GM21576 (cell line): ENCODE measurements around the gene CGNL1.

Source experiments
- ATAC-seq: cut with Tn5 transposase; IDR thresholded peaks from one replicate; pipeline ENCODE4 v1.9.1; 2021; ENCODE audit warnings: mild to moderate bottlenecking, moderate library complexity; ENCODE audit not compliant: unreplicated experiment

Gene CGNL1

DNA sequence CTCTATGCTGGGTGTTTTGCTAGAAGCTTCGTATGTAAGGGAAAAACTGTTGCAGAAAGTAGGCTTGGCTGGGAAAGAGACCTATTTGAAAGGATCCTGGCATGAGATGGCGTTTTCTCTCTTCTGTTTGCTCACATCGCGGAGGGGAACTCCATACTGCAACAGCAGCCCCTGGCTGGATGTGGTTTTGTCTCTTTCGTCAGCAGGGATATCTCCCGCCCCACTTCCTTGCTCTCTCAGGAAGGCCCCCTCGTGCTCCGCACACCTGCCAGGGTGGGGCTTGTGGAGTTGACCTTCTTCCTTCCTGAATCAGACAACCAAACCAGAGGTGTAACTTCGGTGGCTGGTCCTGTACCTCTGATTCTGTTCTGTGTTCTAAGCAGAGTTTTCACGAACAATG is 189.0 kb downstream of the CGNL1 start:
- no peak for ATAC-seq

DNA sequence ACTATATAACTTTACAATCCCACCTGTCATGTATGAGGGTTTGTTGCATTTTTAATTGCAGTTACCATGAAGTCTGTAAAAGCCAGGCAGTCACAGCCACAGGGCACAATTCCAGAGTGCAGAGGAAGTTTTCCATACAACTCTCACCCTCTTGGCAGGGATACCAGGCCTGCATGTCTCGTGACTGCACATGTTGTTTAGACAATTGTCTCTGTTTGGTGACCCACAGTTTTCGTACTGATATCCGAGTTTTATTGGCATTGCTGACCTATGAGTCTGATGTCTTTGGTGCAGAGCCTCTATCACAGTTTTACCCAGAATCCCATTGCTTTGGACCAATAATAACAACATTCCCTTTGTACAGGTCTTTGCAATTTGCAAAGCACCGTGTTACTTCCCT is 190.5 kb downstream of the CGNL1 start:
- no peak for ATAC-seq

DNA sequence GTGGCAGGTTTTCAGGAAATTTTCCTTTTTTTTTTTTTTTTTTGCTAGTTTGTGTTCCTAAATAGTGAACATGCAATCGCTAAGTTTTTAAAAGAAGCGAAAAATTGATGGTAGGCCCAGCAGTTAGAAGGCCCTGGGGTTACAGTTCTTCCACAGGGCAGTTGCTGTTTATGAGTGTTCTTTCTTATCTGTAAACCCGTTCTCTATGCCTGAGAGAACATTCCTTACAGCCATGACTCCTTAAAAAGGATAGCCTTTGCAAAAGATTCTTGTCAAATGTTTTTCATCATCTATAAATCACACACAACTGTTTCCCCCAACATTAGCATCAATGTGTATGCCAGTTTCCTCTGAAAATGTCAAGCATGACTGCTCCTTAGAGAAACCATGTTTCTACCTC is 191.6 kb downstream of the CGNL1 start:
- no peak for ATAC-seq

DNA sequence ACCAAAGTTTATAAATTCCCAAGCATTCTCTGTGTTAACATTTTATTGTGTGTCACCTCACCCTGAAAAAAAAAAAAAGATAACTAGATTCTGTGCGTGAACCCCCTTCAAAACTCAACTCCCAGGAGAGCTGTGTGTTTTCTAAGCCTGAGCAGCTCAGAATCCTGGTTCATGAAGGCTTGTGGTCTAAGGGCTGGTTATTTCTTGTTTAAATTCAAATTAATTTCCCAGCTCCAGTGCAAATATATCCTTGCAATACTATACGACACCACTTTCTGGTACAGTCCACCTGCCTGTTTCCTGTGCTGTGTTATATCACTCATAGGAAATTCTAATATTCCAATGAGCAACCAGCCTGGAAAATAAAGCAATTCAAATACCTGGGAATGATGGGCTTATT is 192.0 kb downstream of the CGNL1 start:
- ATAC-seq: no peak

DNA sequence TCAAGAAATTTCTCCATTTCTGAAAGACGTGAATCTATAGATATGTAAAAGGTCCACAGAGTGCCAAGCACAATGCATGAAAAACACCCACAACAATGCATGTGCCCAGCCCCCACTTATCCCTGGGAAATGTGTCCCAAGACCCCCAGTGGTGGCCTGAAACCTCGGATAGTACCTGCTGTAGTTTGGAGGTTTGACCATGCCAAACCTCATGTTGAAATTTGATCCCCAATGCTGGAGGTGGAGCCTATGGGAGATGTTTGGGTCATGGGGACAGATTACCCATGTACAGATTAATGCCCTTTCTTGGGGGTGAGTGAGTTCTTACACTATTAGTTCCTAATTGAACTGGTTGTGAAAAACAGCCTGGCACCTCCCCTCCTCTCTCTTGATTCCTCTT is 194.0 kb downstream of the CGNL1 start:
- ATAC-seq: no peak

DNA sequence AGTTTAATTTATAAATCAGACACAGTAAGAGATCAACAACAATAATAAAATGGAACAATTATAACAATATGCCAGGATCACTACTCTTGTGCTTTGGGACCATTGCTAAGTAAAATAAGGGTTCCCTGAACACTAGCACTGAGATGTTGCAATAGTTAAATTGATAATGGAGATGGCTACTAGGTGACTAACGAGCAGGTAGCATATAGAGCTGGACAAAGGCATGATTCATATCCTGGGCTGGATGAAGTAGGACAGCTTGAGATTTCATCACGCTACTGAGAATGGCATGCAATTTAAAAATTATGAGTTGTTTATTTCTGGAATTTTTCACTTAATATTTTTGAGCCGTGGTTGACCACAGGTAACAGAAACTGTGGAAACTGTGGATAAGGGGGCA is 194.7 kb downstream of the CGNL1 start:
- ATAC-seq: no peak

DNA sequence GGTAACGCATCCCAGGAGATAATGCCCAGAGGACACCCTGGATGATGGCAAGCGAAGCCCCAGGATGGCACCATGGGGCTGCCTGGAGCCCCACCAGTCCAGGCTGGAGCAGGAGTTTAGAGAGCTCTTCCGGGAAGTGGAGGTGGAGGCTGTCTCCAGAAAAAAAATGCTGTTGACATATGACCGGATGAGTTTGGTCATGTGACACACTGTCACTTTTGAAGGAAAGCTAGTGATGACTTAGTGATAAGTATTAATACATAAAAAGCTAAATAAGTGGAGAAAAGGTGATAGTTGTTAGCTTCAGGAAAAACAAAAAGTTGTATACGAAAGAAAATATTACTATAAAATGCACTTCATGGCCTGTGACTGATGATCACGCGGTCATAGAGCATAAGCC is 195.4 kb downstream of the CGNL1 start:
- ATAC-seq: no peak

DNA sequence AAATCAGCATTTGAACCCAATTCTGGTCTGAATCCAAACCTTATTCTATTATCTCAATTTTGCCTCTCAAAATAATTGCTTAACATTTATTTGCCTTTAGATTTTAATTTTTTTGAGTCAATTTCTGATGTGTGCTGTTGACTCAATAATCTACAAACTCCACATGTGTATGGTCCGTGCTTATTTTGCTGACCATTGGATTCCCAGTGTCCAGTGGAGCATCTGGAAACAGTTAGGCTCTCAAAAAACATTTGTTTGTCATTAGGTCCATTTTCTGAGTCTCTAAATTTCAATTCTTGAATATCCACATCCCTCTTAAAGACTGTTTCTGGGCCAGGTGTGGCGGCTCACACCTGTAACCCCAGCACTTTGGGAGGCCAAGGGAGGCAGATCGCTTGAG is 196.2 kb downstream of the CGNL1 start:
- no peak for ATAC-seq

DNA sequence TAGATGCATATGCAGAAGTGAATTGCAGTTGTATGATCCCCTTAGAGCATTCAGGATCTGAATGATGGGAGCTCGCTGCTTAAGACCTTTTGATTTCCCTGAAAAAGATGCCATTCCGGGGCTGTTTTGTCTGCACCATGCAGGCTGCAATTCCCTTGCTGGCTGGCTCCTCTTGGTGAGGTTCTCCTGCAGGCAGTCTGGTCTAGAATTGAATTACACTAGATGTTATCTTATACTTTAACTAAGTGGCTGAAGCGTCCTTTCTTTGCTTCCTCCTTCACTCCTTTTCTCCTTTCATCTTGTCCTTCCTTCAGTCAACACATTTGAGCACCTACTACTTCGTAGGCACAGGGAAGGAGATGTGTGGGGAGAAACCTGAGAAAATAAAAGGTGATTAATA is 196.8 kb downstream of the CGNL1 start:
- ATAC-seq: no peak

DNA sequence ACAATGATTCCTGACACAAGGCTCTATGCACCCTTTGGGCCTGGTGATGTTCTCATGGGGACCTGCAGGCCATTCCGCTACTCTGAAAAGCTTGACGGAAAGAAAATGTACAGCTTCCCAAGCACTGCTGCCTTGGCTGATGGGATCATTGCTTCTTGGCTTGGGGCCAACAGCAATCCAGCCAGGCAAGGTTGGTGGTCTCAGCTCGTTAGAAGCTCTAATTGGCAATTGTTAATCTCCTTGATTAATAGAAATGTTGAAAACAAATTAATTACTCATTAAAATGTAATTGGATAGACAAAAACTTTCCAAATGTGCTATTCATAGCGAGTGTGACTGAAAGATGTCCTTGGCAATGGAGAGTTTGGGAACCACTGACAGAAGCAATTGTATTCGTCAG is 199.1 kb downstream of the CGNL1 start:
- no peak for ATAC-seq

DNA sequence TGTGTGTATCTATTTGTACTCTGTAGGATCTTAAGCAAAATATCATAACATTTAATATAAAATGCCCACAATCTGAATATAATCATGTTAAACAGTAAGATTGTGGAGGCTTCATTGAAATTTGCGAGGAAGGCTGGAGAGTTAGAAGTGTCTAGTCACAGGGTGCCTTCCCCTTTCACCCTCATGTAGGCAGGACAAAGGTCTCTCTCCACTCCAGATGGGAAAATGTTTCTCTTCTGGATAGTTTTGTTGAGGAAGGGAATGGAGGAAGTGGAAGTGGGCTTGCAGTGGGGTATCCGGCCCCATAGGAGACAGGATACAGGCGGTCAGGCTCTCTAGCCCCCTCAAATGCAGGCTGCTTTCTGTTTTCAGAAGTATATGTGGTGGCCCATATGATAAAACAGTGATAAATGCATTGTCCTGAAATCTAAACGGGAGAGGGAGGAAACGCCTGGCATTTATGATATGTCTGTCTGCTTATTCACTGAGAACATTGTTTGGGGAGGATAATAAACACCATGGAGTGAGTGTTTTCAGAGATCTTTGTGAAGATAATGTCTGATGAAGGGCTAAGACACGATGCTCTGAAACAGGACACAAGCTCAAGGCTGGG is 202.1 kb downstream of the CGNL1 start:
- no peak for ATAC-seq

DNA sequence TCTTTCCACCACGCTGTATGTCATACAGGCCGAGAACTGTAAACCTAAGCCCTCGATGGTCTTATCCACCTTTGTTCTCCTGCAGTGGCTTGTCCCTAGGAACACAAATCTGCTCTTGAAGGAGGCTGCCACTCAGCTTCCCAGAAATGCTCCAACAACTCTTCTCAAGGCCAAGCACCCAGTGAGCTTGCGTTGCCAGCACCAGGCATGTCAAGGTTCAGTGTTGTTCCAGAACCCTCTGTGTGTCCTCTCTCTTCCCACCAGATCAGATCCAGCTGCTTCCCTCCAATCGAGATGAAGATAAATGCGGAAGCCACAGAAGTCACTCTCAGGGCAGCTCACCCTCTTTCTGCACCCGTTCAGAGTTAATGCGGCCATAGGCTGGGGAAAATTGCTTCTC is 204.1 kb downstream of the CGNL1 start:
- no peak for ATAC-seq

DNA sequence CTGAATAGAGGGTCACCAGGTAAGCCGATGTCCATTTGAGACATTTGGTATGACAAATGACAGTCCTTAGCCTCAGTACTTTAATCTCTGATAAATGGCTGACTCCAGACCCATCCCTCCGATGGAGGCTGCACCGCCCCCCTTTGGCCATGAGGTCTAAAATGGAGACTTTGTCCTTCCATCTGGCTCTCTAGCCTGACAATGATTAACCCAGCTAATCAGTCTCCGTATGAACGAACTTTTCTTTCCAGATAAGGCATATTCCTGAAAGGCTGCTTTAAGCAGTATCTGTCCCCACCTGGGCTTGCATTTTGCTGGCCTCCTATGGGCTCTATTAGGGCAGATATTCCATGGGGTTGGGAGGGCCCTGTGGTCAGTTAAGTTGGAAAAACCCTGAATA is 204.6 kb downstream of the CGNL1 start:
- ATAC-seq: no peak

DNA sequence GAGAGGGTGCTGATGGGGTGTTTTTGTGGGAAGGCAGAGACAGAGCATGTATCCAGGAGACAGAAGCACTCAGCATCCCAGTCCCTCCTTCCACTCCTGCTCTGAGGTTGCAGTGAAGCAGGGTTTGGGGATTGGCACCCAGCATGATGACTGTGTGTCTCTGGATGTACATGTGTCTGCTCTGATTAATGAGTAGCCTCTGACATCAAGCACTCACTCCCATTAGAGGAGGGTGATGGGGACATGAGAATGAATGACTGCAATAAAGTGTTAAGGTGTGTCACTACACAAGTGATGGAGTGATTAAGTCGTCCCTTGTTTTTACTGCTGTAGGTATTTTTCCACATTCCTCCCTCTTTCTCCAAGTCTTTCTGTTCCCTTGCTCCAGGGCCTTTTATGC is 205.8 kb downstream of the CGNL1 start:
- ATAC-seq: no peak

DNA sequence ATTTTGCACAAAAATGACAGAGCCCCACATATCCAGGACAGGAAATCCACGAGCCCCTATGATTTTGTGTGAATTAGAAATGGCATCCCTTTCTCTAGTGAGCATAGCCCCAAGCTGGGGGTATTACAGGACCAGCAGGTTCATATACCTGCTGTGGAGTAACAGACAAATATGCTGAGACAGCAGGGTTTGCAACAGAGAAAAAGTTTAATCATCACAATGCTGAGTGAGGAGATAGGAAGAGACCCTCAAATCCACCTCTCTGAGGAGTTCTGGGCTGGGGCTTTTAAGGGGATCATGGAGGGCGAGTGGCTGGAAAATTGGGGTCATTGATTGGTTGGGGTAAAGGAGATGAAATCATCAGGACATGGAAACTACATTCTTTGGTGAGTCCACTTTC is 207.0 kb downstream of the CGNL1 start:
- ATAC-seq: no peak

DNA sequence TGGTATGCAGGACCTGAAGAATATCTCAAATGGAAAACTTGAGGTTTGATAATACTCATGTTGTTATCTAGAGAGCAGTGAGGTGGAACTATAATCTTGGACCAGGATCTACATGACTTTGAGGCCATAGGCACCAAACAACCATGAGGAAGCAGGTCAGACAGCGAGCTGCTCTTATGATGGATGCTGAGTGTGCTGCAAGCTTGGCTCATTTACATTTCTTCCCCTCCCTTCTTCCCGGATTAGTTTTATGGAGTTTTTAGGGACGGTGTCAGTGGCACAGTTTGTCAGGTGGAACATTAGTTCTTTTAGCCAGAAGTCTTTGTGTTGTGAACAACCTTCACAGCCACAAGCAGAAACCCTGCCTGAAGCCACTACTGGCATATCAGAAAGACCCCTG is 207.4 kb downstream of the CGNL1 start:
- ATAC-seq: no peak

DNA sequence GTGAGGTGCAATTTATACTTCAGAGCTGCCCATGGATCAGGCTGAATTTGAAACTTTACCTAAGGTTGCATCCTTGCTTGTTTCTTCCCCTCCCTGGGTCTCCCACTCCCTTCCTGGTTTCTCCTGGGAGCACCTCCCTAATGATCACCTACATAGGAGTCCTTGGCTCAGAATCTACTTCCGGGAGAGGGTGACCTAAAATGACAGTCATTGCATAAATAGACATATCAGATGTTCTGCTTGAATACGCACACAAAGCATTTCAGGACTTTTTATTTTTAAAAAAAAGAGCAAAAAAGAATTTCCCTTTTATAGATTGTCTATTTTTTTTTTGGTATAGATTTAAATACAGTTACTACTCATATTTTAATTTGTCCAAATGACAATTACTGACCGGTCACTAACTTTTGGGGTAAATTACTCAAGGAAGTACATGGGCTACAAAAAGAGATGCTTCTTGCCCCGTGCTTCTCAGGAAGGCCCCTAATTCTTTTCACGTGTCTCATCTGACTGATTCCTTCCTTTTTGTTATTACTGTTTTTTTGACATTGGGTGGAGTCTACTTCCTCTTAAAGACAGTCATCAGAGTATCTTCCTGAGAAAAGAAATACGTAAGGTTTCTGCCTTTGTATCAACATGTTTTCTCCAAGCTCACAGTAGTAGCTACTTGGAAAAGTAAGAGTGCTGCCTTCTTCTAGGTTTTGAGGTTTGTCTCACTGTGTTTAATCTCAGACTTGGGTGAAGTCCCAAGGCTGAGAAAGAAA is 210.5 kb downstream of the CGNL1 start:
- no peak for ATAC-seq

DNA sequence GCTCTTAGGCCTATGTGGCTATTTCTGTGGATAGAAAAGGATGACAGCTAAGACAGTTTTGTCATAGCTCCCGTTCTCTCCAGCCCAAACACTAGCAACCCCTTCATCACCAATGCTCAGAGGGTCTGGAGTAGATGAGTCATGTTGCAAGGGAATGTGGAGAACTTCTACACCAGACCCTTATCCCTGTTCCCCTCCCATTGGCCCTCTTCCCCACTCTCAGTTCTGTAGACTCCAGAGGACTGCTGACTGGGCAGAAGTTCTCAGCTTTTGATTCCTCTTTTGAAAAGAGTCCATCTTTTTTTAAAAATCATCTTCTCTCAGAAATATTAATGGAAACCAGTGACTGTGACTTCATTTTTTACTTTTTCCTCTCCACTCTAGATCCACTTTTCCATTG is 213.0 kb downstream of the CGNL1 start:
- ATAC-seq: no peak

DNA sequence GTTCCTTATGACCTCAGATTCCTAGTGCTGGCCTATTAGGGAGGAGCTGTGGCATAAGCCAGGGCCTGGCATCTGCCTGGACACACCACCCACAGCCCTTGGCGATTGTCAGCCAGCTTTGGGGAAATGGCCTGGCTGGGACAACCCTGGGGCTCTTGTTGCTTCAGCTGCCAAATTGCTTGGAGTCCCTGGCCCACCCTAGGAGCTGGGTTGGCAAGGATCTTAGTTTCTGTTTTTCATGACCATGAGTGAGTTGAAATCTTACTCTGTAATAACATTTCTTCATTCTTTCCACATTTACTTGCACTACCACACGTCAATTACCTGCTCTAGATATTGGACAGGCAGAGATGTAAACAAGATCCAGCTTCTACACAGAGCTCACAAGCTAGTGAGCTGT is 213.4 kb downstream of the CGNL1 start:
- no peak for ATAC-seq

DNA sequence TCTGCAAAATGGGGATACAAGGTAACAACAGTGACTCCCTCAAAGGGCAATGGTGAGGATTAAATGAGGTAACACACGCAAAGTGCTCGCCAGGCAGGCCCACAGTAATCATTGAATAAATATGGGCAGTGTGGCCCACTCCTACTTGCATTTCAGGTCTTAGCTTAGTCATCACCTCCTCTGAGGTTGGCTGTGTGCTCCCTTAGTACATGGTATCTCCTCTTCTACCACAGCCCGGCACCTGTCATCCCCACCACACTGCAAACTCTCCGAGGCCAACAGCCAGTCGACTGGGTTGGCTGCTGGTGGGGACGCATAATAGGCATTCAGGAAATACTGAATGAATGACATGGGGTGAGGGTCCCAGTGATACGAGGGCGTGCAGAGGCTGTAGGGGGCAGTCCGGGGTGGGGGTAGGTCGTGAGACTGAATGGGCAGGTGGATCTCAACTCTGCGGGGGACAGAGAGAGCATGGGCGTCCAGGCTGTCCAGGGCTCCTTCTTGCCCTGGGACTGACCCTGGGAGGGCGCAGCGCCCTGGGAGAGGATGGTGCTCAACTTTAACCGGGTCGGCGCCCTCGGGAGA is 215.0 kb downstream of the CGNL1 start:
- no peak for ATAC-seq

DNA sequence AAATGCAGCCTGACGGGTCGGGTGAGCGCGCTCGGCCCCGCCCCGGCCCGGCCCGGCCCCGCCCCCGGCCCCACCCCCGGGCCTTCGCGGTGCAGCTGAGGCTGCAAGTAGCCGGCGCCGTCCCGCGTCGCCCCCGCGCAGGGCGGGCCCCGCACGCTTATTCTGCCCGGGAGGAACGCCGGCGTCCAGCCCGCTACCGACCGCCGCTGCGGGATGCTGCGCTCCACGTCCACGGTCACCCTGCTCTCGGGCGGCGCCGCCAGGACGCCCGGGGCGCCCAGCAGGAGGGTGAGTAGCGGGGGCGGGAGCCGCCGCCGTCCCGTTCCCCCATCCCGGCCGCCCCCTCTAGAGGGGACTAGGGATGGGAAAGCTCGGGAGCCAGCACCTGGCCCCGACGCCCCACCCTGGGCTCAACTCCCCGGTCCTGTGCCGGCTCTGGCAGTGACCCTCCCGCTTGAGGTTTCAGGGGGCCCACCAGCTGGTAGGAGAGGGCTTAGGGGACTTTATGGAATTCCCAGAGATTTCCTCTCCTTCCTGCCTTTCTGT is 215.6 kb downstream of the CGNL1 start, which contains the start of gene MYZAP:
TSS of gene MYZAP (plus strand) at position 83 of the 546 bp plus-strand sequence. CDS start at position 214, 131 bp downstream.
- no peak for ATAC-seq

DNA sequence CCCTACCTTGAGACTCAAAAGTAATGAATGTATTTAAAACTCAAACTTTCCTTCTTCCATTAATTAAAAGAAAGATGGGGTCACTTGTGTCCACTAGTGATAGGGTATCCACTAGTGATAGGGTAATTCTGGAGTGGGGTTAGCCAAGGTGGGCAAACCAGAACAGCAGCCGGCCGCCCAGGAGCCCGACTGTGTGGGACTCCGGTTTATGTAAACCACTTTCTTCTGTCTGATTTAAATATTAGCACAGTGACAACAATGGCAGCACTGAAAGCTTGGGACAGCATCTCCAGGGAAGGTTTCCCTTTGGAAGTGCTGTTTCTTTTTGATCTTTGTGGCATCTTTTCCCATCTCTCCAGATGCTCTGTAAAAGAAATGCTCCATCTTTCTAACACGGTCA is 216.1 kb downstream of the CGNL1 start:
- no peak for ATAC-seq
